ENCODE measurements around the gene PCTP. TPM values are rescaled to one million over a fixed set of nuclear protein-coding genes. Genes with fewer than 3 reads are reported as not detected.
A peak's percentile ranks its signal among the peaks of the same experiment; 100 is the strongest.

The PCTP gene
- total RNA-seq, 1 experiment from 2014 or later = 17.1 TPM

DNA sequence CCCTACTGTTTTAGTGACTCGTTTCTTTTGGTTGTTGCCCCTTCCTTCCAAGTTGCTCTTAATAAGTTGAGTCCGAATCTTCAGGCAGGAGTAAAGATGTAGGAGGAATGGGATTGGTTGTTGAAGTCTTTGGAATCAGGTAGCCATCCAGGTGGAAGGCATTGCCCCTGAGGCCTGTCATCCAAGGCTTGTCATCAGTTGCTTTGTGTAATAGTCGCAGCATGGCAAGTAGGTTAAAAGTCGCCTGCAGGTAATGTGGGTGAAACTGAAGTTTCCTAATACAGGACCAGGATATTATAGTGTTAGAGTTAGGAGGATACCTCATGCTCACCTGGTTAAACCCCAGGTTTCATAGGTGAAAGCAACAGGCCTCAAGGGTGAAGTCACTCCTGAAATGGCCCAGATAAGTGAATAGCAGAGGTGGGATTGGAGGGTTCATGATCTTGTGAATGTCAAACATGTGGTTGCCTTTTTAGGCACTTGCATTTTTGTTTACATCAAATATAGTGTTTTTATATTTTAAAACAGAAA, 934 bp downstream of the PCTP start:
- peak overlapping the region in 2 of 3 experiments; percentile 48 to 85; a peak in 4 of 7 replicates for H3K27ac Mint-ChIP-seq
- no peaks in the 10 kb centered on the region for H3K9me3 Mint-ChIP-seq
- Histone ChIP-seq H3K9me3 (ENCODE audit: control insufficient read depth, low read depth, low read length) (no peaks in the 10 kb centered on the region), H2BK120ac (ENCODE audit: low read depth, low read length, poor library complexity, severe bottlenecking) (no peak overlapping the region), H3K23me2 (ENCODE audit: insufficient read length, low read depth, low read length, poor library complexity, severe bottlenecking) (peaks cover 5% of the 10 kb centered on the region), H3K79me1 (ENCODE audit: insufficient read depth, low read depth, low read length, poor library complexity, severe bottlenecking) (no peaks in the 10 kb centered on the region), H3K79me2 (ENCODE audit: insufficient read depth, low read length) (no peaks in the 10 kb centered on the region), H3K4ac (ENCODE audit: low read depth, low read length) (no peak overlapping the region), H3K56ac (ENCODE audit: insufficient read length, low read depth, low read length) (no peak overlapping the region), H2BK5ac (ENCODE audit: insufficient read length, low read length) (no peak overlapping the region), H3K18ac (ENCODE audit: insufficient read length, low read depth, low read length) (no peak overlapping the region), H3K23ac (ENCODE audit: insufficient read length, low read depth, low read length) (no peak overlapping the region), H3K14ac (ENCODE audit: insufficient read depth, low read length) (no peak overlapping the region), H4K5ac (ENCODE audit: insufficient read length, low read depth, low read length) (no peak overlapping the region), H4K20me1 (ENCODE audit: control insufficient read depth, insufficient read depth, insufficient read length) (no peaks in the 10 kb centered on the region), H2BK12ac (ENCODE audit: insufficient read length, low read depth, low read length) (no peak overlapping the region), H3K27me3 (ENCODE audit: insufficient read depth, low read length) (no peaks in the 10 kb centered on the region), H2BK20ac (ENCODE audit: low read depth, low read length, poor library complexity, severe bottlenecking) (no peak overlapping the region), H3K4me2 (ENCODE audit: insufficient read depth, insufficient read length, low read length) (peak overlapping the region; percentile 71), H2BK15ac (ENCODE audit: low read depth, low read length) (no peak overlapping the region), H4K91ac (ENCODE audit: insufficient read length, low read depth, low read length) (no peak overlapping the region), H2AFZ (ENCODE audit: low read length) (no peak overlapping the region), H4K8ac (replicated peaks; ENCODE audit: insufficient read length, low read depth, low read length) (no peak overlapping the region), H3K27ac (ENCODE audit: insufficient read length, low read depth, low read length) (no peak overlapping the region), H3K4me1 (ENCODE audit: insufficient read depth, low read length) (no peaks in the 10 kb centered on the region), H2AK5ac (ENCODE audit: insufficient read length, low read length) (no peak overlapping the region), H3K9ac (ENCODE audit: extremely low read depth, insufficient read length, low read length) (no peak overlapping the region), H3T11ph (ENCODE audit: low read length) (no peak overlapping the region)
- peak overlapping the region; percentile 87 to 90 for H3K4me3 Mint-ChIP-seq
- no peaks in the 10 kb centered on the region; a peak in 1 of 7 replicates for H3K36me3 Mint-ChIP-seq (ENCODE audit: insufficient read depth in 1 of 3, low read depth in 3 of 3)
- DNase-seq = no peak
- TF ChIP-seq CTCF (conservative IDR thresholded peaks at IDR 0.05) = no peak
- peaks cover 15% of the 10 kb centered on the region in 2 experiments for H3K4me1 Mint-ChIP-seq
- no CpG with 5 or more reads among the region's 4 CpGs for WGBS (ENCODE audit: extremely low coverage, insufficient read length, low lambda C conversion rate)
- H3K27me3 Mint-ChIP-seq (ENCODE audit: low read depth) = no peaks in the 10 kb centered on the region
